GM21526 (cell line): ENCODE data around the gene ZNF674.
"Not testable (repeated sequence)": the region's sequence is repeated elsewhere in the genome, so short reads cannot be mapped to it uniquely, and the experiment has no call there.

Experiments
- ATAC-seq: cut with Tn5 transposase; IDR thresholded peaks from one replicate; pipeline ENCODE4 v1.9.1; 2021; ENCODE audit warnings: moderate library complexity; ENCODE audit not compliant: unreplicated experiment, low FRiP score

ZNF674 gene

GRCh38 chrX:46478634-46479033 lies 66.6 kb downstream of the ZNF674 start:
- ATAC-seq: not testable (repeated sequence)

GRCh38 chrX:46477435-46477834 lies 67.8 kb downstream of the ZNF674 start:
- ATAC-seq: no peak

- no peak for ATAC-seq
Observed at GRCh38 chrX:46465203-46465602, 80.0 kb downstream of the ZNF674 start.

DNA sequence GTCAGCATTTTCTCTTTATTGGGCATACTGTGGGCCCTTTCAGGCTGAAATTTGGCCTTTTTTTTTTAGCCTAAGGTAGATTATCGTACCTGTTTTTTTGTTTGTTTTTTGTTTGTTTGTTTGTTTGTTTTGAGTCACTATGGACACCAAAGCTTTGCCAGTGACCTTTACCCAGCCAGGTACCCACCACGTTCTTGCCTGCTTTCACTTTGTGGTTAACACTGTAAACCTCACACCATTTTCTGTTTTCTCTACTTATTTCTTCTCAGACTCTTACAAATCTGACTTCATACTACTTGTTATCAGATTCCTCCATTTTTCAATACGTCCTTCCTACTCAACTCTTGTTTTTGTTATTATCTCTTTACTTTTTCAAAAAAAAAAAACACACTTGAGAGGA lies 81.5 kb downstream of the ZNF674 start:
- ATAC-seq: no peak

DNA sequence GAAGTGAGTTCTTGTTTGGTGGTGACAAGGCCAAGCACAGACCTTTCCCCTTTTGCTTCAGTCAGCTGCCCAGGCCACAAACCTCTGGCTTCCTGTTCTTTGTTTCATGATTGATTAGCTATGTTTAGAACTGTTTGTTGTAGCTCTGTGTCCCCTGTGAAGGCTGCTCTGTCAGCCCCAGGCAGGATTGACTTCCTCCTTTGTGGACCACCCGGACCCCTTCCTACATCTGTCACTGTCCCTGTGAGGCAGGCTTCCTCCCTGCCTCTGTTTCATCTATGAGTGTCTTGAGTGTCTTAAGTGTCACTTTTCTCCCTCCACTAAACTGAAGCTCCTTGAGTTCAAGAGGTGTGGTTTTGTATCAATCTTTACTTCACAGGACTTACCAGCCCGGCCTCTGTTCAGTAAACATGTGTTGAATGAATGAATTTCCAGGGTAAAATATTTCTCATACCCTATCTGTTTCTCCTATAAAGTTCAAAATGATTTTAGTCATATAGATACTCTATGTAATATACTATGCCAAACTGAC lies 83.5 kb downstream of the ZNF674 start:
- peak; percentile 91 for ATAC-seq

GRCh38 chrX:46460801-46461659 lies 84.2 kb downstream of the ZNF674 start:
- ATAC-seq: peak; percentile 27

- ATAC-seq: no peak
Observed at GRCh38 chrX:46459603-46460002, 85.6 kb downstream of the ZNF674 start.

- ATAC-seq: no peak
Observed at GRCh38 chrX:46456125-46456922, 88.9 kb downstream of the ZNF674 start.
